Measurements from ENCODE around the gene SNN. TPM values are rescaled to one million over a fixed set of nuclear protein-coding genes. Genes with fewer than 3 reads are reported as not detected.

SNN gene
- polyA plus RNA-seq, 1 experiment: 18.9 TPM

DNA sequence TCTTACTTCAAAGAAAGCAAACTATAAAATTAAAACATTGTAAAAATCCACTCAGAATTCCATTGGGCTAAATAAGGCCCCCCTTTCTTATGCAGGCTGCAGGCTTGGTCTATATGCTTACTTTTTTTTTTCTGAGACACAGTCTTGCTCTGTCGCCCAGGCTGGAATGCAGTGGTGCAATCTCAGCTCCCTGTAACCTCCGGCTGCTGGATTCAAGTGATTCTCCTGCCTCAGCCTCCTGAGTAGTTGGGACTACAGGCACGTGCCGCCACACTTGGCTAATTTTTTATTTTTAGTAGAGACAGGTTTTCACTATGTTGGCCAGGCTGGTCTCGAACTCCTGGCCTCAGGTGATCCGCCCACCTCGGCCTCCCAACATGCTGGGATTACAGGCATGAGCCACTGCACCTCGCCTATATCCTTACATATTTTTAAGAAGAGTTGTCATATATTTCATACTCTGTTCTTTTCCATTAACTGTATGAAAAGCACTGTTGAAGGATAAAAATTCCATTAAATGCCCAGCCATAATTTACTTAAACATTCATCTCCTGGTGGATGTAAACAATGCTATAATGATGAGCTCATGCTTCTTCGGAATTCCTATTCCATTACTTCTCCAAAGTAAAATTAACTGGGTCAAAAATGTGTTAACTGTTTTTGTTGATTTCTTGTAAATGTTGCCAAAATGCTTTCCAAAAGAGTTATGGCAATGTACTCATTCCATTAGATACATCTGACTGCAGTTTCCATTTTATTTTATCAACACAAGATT lies 17.8 kb downstream of the SNN start:
- Histone ChIP-seq H3K27ac (ENCODE audit: low read depth, low read length) (peak overlapping the region; percentile 73), H3K9me3 (ENCODE audit: control insufficient read depth, insufficient read depth, low read length) (no peaks in the 10 kb centered on the region)
- CTCF ChIA-PET: interaction anchor here (1.4 kb wide), 1 partner anchor 382 kb away, joined by 5 read pairs; no protein-coding TSS in a partner anchor

GRCh38 chr16:11686713-11687380 lies 18.6 kb downstream of the SNN start:
- H3K27ac ChIP-seq (ENCODE audit: low read depth, low read length): peak overlapping the region; percentile 21
- no peaks in the 10 kb centered on the region for H3K9me3 ChIP-seq (ENCODE audit: control insufficient read depth, insufficient read depth, low read length)
- POLR2A ChIA-PET: interaction anchor here (1.0 to 1.3 kb wide), 2 partner anchors 47 to 56 kb away, joined by 3 to 4 read pairs; partner anchors contain the start of gene TXNDC11
- TF ChIP-seq, protein P1, sequence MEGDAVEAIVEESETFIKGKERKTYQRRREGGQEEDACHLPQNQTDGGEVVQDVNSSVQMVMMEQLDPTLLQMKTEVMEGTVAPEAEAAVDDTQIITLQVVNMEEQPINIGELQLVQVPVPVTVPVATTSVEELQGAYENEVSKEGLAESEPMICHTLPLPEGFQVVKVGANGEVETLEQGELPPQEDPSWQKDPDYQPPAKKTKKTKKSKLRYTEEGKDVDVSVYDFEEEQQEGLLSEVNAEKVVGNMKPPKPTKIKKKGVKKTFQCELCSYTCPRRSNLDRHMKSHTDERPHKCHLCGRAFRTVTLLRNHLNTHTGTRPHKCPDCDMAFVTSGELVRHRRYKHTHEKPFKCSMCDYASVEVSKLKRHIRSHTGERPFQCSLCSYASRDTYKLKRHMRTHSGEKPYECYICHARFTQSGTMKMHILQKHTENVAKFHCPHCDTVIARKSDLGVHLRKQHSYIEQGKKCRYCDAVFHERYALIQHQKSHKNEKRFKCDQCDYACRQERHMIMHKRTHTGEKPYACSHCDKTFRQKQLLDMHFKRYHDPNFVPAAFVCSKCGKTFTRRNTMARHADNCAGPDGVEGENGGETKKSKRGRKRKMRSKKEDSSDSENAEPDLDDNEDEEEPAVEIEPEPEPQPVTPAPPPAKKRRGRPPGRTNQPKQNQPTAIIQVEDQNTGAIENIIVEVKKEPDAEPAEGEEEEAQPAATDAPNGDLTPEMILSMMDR (IDR thresholded peaks at IDR 0.05; ENCODE audit: low read depth, low read length): no peak
- H3K4me3 ChIP-seq (ENCODE audit: low read depth, low read length): no peak overlapping the region
- DNase-seq (ENCODE audit: low read depth, low spot score): no peak
- CTCF ChIA-PET: interaction anchor here (1.4 kb wide), 1 partner anchor 381 kb away, joined by 5 read pairs; no protein-coding TSS in a partner anchor
- H3K27me3 ChIP-seq (ENCODE audit: control insufficient read depth, insufficient read depth, low read length): no peaks in the 10 kb centered on the region

More for the DNA sequence above, 17.8 kb downstream of the SNN start:
- TF ChIP-seq, protein P1 (IDR thresholded peaks at IDR 0.05; ENCODE audit: low read depth, low read length): no peak
- no peaks in the 10 kb centered on the region for H3K27me3 ChIP-seq (ENCODE audit: control insufficient read depth, insufficient read depth, low read length)
- no peak for DNase-seq (ENCODE audit: low read depth, low spot score)
- no peak overlapping the region for H3K4me3 ChIP-seq (ENCODE audit: low read depth, low read length)
- POLR2A ChIA-PET: interaction anchor here (1.0 to 1.3 kb wide), 2 partner anchors 46 to 56 kb away, joined by 3 to 4 read pairs; partner anchors contain the start of gene TXNDC11

DNA sequence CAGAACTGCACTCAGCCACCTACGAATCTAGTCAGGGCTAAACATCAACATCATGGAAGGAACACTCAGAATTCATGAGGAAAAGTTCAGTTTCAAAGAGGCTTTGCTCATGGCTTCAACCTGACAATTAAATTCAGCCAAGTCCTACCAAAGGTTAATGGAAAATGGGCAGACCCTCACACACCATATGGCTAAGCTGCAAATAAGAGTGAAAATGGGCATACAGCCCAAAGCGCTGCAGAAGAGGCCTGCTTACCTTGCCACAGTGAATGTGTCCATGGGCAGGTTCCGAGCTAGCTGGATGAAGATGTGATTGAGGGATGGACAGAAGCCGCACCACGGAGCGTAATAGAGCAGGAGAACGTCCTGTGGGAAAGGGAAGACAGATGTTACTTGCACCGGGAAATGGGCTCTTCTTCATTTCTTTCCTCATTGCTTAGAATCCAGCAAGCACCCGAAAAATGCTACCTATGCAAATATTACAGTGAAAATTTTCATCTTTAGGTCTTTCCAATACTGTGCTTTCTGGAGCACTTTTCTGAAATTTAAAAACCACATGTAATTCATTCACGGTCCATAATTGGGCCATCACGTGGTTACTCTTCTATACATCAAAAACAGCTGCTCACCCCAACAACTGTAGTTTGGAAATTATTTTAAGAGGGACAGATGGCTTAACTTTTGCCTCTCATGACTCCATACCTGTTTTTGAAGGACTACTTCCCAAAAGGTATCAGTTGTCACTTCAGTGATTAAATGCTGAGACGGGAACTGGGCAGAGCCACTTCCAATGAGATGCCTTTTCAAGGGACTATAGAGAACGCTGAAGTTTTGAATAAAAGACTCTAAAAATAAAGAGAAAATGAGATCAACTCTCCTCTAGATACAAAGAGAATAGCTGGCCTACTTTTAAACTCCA lies 19.6 kb downstream of the SNN start:
- Histone ChIP-seq H3K4me3 (ENCODE audit: low read depth, low read length) (no peak overlapping the region), H3K27ac (ENCODE audit: low read depth, low read length) (no peak overlapping the region), H3K9me3 (ENCODE audit: control insufficient read depth, insufficient read depth, low read length) (no peaks in the 10 kb centered on the region), H3K27me3 (ENCODE audit: control insufficient read depth, insufficient read depth, low read length) (no peaks in the 10 kb centered on the region)
- DNase-seq (ENCODE audit: low read depth, low spot score): no peak
- ChIA-PET CTCF (interaction anchor here (1.2 to 2.0 kb wide), 4 partner anchors 20 to 724 kb away, joined by 3 to 7 read pairs (median 4); no protein-coding TSS in a partner anchor), POLR2A (interaction anchor here (0.5 to 0.7 kb wide), 2 partner anchors 30 to 295 kb away, joined by 3 to 4 read pairs; no protein-coding TSS in a partner anchor)
- TF ChIP-seq, protein P1 (IDR thresholded peaks at IDR 0.05; ENCODE audit: low read depth, low read length): no peak

GRCh38 chr16:11688520-11688886 lies 20.2 kb downstream of the SNN start:
- Histone ChIP-seq H3K27ac (ENCODE audit: low read depth, low read length) (no peak overlapping the region), H3K9me3 (ENCODE audit: control insufficient read depth, insufficient read depth, low read length) (no peaks in the 10 kb centered on the region), H3K4me3 (ENCODE audit: low read depth, low read length) (no peak overlapping the region), H3K27me3 (ENCODE audit: control insufficient read depth, insufficient read depth, low read length) (no peaks in the 10 kb centered on the region)
- TF ChIP-seq, protein P1 (IDR thresholded peaks at IDR 0.05; ENCODE audit: low read depth, low read length): no peak
- POLR2A ChIA-PET: interaction anchor here (0.5 to 0.7 kb wide), 2 partner anchors 30 to 294 kb away, joined by 3 to 4 read pairs; no protein-coding TSS in a partner anchor
- CTCF ChIA-PET: interaction anchor here (0.5 to 2.0 kb wide), 7 partner anchors 20 to 724 kb away, joined by 3 to 7 read pairs (median 6); no protein-coding TSS in a partner anchor
- DNase-seq (ENCODE audit: low read depth, low spot score): no peak
